Sigmoid colon (tissue), 7 donors: Measurements from ENCODE around the gene SLC17A1. TPM values are rescaled to one million over a fixed set of nuclear protein-coding genes. Genes with fewer than 3 reads are reported as not detected.

Source experiments
- DNase-seq: peaks from one replicate; pipeline ENCODE4 v3.0.0-alpha.2; 2019
- H3K27ac ChIP-seq, 4 donors: fragments of 200-600 bp; sonication (generic); one replicate each; pipeline ENCODE4 v1.5.1; 2016 to 2019; ENCODE audit warnings: mild to moderate bottlenecking in 1 of 4
- H3K27me3 ChIP-seq, 3 donors: fragments of 200-600 bp; sonication (generic); one replicate each; pipeline ENCODE4 v1.5.1; 2019; ENCODE audit warnings: mild to moderate bottlenecking in 1 of 3
- H3K36me3 ChIP-seq, 4 donors: fragments of 200-600 bp; sonication (generic); one replicate each; pipeline ENCODE4 v1.5.1; 2016 to 2019
- H3K4me1 ChIP-seq, 4 donors: fragments of 200-600 bp; sonication (generic); one replicate each; pipeline ENCODE4 v1.5.1; 2017 to 2019
- H3K4me3 ChIP-seq, 4 donors: fragments of 200-600 bp; sonication (generic); one replicate each; pipeline ENCODE4 v1.5.1; 2017 to 2019; ENCODE audit warnings: mild to moderate bottlenecking in 2 of 4, moderate library complexity in 1 of 4
- H3K9me3 ChIP-seq, 4 donors: fragments of 200-600 bp in 3 of 4; sonication (generic) in 3 of 4; one replicate each; pipeline versions ENCODE4 v1.5.1 to v1.6.1; 2013 to 2019
- CTCF ChIP-seq, 4 experiments: fragments of 450-650 bp in 3 of 4; fragments of 200-600 bp in 1 of 4; IDR thresholded peaks; one replicate each; pipeline ENCODE4 v1.5.1; 2016 to 2019; ENCODE audit warnings: antibody characterized with exemption in 4 of 4, mild to moderate bottlenecking in 3 of 4, moderate library complexity in 2 of 4
- EP300 ChIP-seq, 4 donors: sonication (generic); formaldehyde crosslinking; IDR thresholded peaks; one replicate each; pipeline ENCODE4 v1.6.1; 2017; ENCODE audit warnings: antibody characterized with exemption in 4 of 4
- POLR2A ChIP-seq, 2 donors: fragments of 450-650 bp; IDR thresholded peaks; one replicate each; pipeline ENCODE4 v1.6.1; 2016; ENCODE audit warnings: antibody characterized with exemption in 2 of 2, mild to moderate bottlenecking in 2 of 2, moderate library complexity in 2 of 2
- POLR2AphosphoS5 ChIP-seq, 4 donors: sonication (generic); formaldehyde crosslinking; IDR thresholded peaks; one replicate each; pipeline ENCODE4 v1.6.1; 2017; ENCODE audit warnings: antibody characterized with exemption in 4 of 4
- WGBS, 2 donors: extraction: QIAGEN DNeasy Blood & Tissue Kit; methylation state at CpG; one replicate each; pipeline ENCODE4 v1.1.7; 2013; 5-methylcytosine and 5-hydroxymethylcytosine counted together
- intact Hi-C: fragments of 100-400 bp; cut with DNase I; formaldehyde crosslinking; loops from one replicate; pipeline ENCODE4 v1.15.1; 2023
- polyA plus RNA-seq, 3 donors: library from polyadenylated mRNA; stranded (reverse); fragments of 200-250 nt; gene quantifications; one replicate each; pipeline ENCODE4 v1.2.3, GENCODE V29; 2013
- total RNA-seq, 4 donors: library from RNA; depleted of rRNA; stranded (reverse); fragments of >200 nt; gene quantifications; one replicate each; pipeline ENCODE4 v1.1.0, GENCODE V29; 2016
- donor health status: healthy with polysubstance abuse.
- donor health status: Bipolar disorder and iron deficiency.
- donor health status: healthy.

The SLC17A1 gene
- total and polyA plus RNA-seq, 7 donors, result 0.04 TPM; not detected in 6

- no peak for DNase-seq
- Histone ChIP-seq H3K4me3 (no peak overlapping the region), H3K9me3 (no peaks in the 10 kb centered on the region), H3K27ac (no peak overlapping the region), H3K36me3 (no peaks in the 10 kb centered on the region), H3K27me3 (no peaks in the 10 kb centered on the region), H3K4me1 (no peaks in the 10 kb centered on the region)
- no peak for TF ChIP-seq CTCF (IDR thresholded peaks at IDR 0.05)
- intact Hi-C loops, result no loop called here
Measured at GRCh38 chr6:25821341-25821740, 10.5 kb downstream of the SLC17A1 start.

- H3K9me3 ChIP-seq, result no peaks in the 10 kb centered on the region
- no peaks in the 10 kb centered on the region for H3K4me1 ChIP-seq
- H3K27me3 ChIP-seq, result no peaks in the 10 kb centered on the region
- no peak overlapping the region for H3K4me3 ChIP-seq
- H3K36me3 ChIP-seq, result no peaks in the 10 kb centered on the region
- H3K27ac ChIP-seq, result no peak overlapping the region
- intact Hi-C loops, result no loop called here
- TF ChIP-seq POLR2AphosphoS5 (IDR thresholded peaks at IDR 0.05) (no peak), CTCF (IDR thresholded peaks at IDR 0.05) (no peak), EP300 (IDR thresholded peaks at IDR 0.05) (no peak), POLR2A (IDR thresholded peaks at IDR 0.05) (no peak)
- DNase-seq, result no peak
- WGBS, 2 donors, result 98 to 99% methylated on average over 2 of the region's 2 CpGs
Measured at GRCh38 chr6:25816252-25816651, 15.6 kb downstream of the SLC17A1 start.

GRCh38 chr6:25815194-25815593 is 16.7 kb downstream of the SLC17A1 start:
- H3K27ac ChIP-seq, result no peak overlapping the region

GRCh38 chr6:25804804-25805203 is 27.0 kb downstream of the SLC17A1 start:
- TF ChIP-seq CTCF (IDR thresholded peaks at IDR 0.05) (no peak), POLR2A (IDR thresholded peaks at IDR 0.05) (no peak), POLR2AphosphoS5 (IDR thresholded peaks at IDR 0.05) (no peak), EP300 (IDR thresholded peaks at IDR 0.05) (no peak)
- intact Hi-C loops, result no loop called here
- WGBS, 2 donors, result 25 to 72% methylated on average over 2 of the region's 2 CpGs
- H3K9me3 ChIP-seq, result no peaks in the 10 kb centered on the region
- H3K27ac ChIP-seq, result no peak overlapping the region
- no peak for DNase-seq
- no peaks in the 10 kb centered on the region for H3K36me3 ChIP-seq
- H3K4me3 ChIP-seq, result no peak overlapping the region
- H3K27me3 ChIP-seq, result no peaks in the 10 kb centered on the region
- H3K4me1 ChIP-seq, result no peaks in the 10 kb centered on the region

More at GRCh38 chr6:25815194-25815593, 16.7 kb downstream of the SLC17A1 start:
- Histone ChIP-seq H3K4me1 (no peaks in the 10 kb centered on the region), H3K36me3 (no peaks in the 10 kb centered on the region), H3K27me3 (no peaks in the 10 kb centered on the region), H3K4me3 (no peak overlapping the region), H3K9me3 (no peaks in the 10 kb centered on the region)
- 47 to 67% methylated on average over 3 of the region's 3 CpGs for WGBS, 2 donors
- DNase-seq, result no peak
- TF ChIP-seq POLR2AphosphoS5 (IDR thresholded peaks at IDR 0.05), result no peak
- no peak for TF ChIP-seq CTCF (IDR thresholded peaks at IDR 0.05)
- TF ChIP-seq POLR2A (IDR thresholded peaks at IDR 0.05), result no peak
- intact Hi-C loops, result no loop called here

- WGBS, 2 donors, result 79 to 83% methylated on average over 4 of the region's 4 CpGs
- TF ChIP-seq CTCF (IDR thresholded peaks at IDR 0.05) (no peak), EP300 (IDR thresholded peaks at IDR 0.05) (no peak), POLR2AphosphoS5 (IDR thresholded peaks at IDR 0.05) (no peak), POLR2A (IDR thresholded peaks at IDR 0.05) (no peak)
- Histone ChIP-seq H3K27me3 (no peaks in the 10 kb centered on the region), H3K9me3 (no peaks in the 10 kb centered on the region), H3K36me3 (no peaks in the 10 kb centered on the region), H3K4me1 (no peaks in the 10 kb centered on the region), H3K27ac (no peak overlapping the region), H3K4me3 (no peak overlapping the region)
- intact Hi-C loops, result no loop called here
- no peak for DNase-seq
Measured at GRCh38 chr6:25801436-25801835, 30.4 kb downstream of the SLC17A1 start.
